CD4-positive, alpha-beta memory T cell (primary cell): ENCODE measurements around the gene SLX4IP. TPM values are rescaled to one million over a fixed set of nuclear protein-coding genes. Genes with fewer than 3 reads are reported as not detected.

ENCODE experiments used
- CTCF ChIA-PET: fragments of 350-600 bp; sonication (Branson Sonifier 250); formaldehyde crosslinking; loops from one replicate; lab custom pipeline; 2021; ENCODE audit warnings: inconsistent platforms; ENCODE audit not compliant: partially characterized antibody; lab: Charles Lee
- POLR2A ChIA-PET: fragments of 350-600 bp; sonication (Branson Sonifier 250); formaldehyde crosslinking; loops from one replicate; lab custom pipeline; 2021; ENCODE audit not compliant: partially characterized antibody; lab: Charles Lee
- DNase-seq, 5 donors: peaks; one replicate each; pipeline versions ENCODE4 v3.0.0 to v3.0.0-alpha.2; 2020 to 2022; ENCODE audit warnings: mixed read lengths in 1 of 5
- H3K27ac ChIP-seq: one replicate; pipeline ENCODE4 v1.7.0; 2013; ENCODE audit warnings: low read depth, low read length
- H3K27me3 ChIP-seq: 2 replicates; pipeline ENCODE4 v1.7.0; 2013; ENCODE audit warnings: mild to moderate bottlenecking, low read length, moderate library complexity; ENCODE audit not compliant: insufficient read depth
- H3K36me3 ChIP-seq: 2 replicates; pipeline ENCODE4 v1.7.0; 2013; ENCODE audit warnings: mild to moderate bottlenecking, low read length, moderate library complexity; ENCODE audit not compliant: insufficient read depth
- H3K4me1 ChIP-seq: 2 replicates; pipeline ENCODE4 v1.7.0; 2013; ENCODE audit warnings: mild to moderate bottlenecking, low read length, moderate library complexity; ENCODE audit not compliant: insufficient read depth
- H3K4me3 ChIP-seq, 2 donors: one replicate each; pipeline ENCODE4 v1.7.0; 2013; ENCODE audit warnings: low read length in 2 of 2, mild to moderate bottlenecking in 1 of 2
- H3K9me3 ChIP-seq, 2 donors: one replicate each; pipeline ENCODE4 v1.7.0; 2013; ENCODE audit warnings: low read length in 2 of 2, control low read depth in 1 of 2; ENCODE audit not compliant: control insufficient read depth in 1 of 2
- H3K27ac Mint-ChIP-seq, 7 donors: one replicate each; pipeline ENCODE4 v1.8.0; 2020 to 2021; ENCODE audit warnings: mixed read lengths in 7 of 7, mild to moderate bottlenecking in 6 of 7, inconsistent platforms in 3 of 7, moderate library complexity in 3 of 7
- H3K27me3 Mint-ChIP-seq, 2 donors: one replicate each; pipeline ENCODE4 v1.8.0; 2020 to 2021; ENCODE audit warnings: mixed read lengths in 2 of 2
- H3K36me3 Mint-ChIP-seq, 2 donors: one replicate each; pipeline ENCODE4 v1.8.0; 2020 to 2021; ENCODE audit warnings: mixed read lengths in 2 of 2, inconsistent platforms in 1 of 2, mild to moderate bottlenecking in 1 of 2
- H3K4me1 Mint-ChIP-seq, 4 donors: one replicate each; pipeline ENCODE4 v1.8.0; 2020 to 2021; ENCODE audit warnings: mixed read lengths in 4 of 4, mild to moderate bottlenecking in 1 of 4
- H3K4me3 Mint-ChIP-seq, 8 donors: one replicate each; pipeline ENCODE4 v1.8.0; 2020 to 2021; ENCODE audit warnings: mixed read lengths in 8 of 8, mild to moderate bottlenecking in 7 of 8, moderate library complexity in 6 of 8, inconsistent platforms in 3 of 8
- H3K9me3 Mint-ChIP-seq, 8 donors: one replicate each; pipeline ENCODE4 v1.8.0; 2020 to 2021; ENCODE audit warnings: mixed read lengths in 8 of 8, mild to moderate bottlenecking in 5 of 8, inconsistent platforms in 3 of 8, moderate library complexity in 1 of 8
- intact Hi-C: fragments of 100-400 bp; cut with micrococcal nuclease; formaldehyde crosslinking; loops from one replicate; pipeline ENCODE4 v1.15.1; 2023
- polyA plus RNA-seq, 2 donors: library from polyadenylated mRNA; unstranded; fragments of 300-500 nt; fragmentation: Illumina TruSeq; gene quantifications; one replicate each; pipeline ENCODE4 v1.2.3, GENCODE V29; 2021
- total RNA-seq, 2 experiments: library from RNA; stranded (reverse); gene quantifications; one replicate each; pipeline ENCODE4 v1.2.3, GENCODE V29; 2021

Gene SLX4IP
- total and polyA plus RNA-seq, 4 experiments from 2014 or later = 1.5 to 6.6 (median 4.0) TPM

DNA sequence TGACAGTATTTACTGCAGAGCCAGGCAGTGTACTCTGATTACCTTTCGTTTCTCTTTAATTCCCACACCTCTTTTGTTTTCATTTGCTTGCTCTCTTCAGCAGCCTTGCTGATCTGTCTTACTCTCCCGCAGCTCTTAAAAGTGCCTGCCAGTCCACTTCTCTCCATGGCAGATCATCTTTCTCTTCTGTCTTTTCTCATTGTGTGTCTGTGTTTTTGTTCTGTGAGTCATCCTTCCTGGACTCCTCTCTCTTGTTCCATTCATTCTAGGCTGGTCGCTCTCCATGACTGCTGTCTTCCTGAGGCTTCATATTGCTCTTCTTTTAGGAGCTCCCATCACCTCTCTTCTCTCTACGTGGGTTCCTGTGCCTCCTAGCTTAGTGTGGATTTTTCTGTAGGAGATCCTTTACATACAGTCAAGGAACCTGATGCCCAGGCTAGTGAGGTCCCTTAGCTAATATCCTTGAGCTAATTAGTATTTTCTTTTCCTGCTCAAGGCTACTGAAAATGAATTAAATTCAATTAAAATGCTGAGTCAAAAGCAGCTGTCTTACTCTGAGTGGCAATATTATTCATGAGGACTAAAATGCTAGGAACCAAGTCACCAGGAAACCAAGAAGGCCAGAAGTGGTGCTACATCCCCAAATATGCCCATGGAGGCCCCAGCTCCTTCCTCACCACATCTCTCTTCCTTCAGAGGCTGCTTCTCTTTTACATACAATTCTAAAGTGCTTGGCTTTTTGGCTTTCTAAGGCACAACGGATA lies 86.1 kb downstream of the SLX4IP start:
- H3K36me3 ChIP-seq = no peaks in the 10 kb centered on the region
- Mint-ChIP-seq H3K27me3 (no peaks in the 10 kb centered on the region), H3K27ac (no peak overlapping the region), H3K4me1 (peaks cover 18 to 24% (median 20%) of the 10 kb centered on the region in 4 donors), H3K36me3 (peaks cover 1 to 12% of the 10 kb centered on the region in 2 donors), H3K9me3 (no peaks in the 10 kb centered on the region), H3K4me3 (no peak overlapping the region)
- H3K27me3 ChIP-seq = no peaks in the 10 kb centered on the region
- no peak for DNase-seq
- no peaks in the 10 kb centered on the region for H3K4me1 ChIP-seq
- no peak overlapping the region for H3K27ac ChIP-seq
- CTCF ChIA-PET = interaction anchor here (1.2 to 3.2 kb wide), 3 partner anchors 15 to 87 kb away, joined by 3 to 11 read pairs (median 3); partner anchors contain the start of gene SLX4IP
- no peak overlapping the region for H3K4me3 ChIP-seq
- POLR2A ChIA-PET = no interaction called here
- intact Hi-C loops = no loop called here
- H3K9me3 ChIP-seq = no peaks in the 10 kb centered on the region

DNA sequence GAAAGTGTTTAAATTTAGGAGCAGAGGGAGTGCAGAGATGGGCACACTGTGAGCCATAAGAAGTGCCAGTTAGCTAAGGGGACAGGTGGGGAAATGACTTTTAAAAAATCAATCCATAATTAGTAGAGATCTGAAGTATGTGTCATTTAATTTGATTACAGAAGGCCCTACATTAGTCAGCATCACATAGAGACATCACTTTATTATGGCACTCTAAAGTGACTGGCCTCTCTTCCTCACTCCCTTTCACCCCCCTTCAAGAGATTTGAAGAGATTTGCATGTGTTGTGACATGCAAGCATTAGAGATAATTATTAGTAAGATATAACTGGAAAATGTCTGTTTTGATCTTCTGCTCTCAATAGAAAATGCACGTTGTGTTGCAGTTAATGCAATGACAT lies 86.7 kb downstream of the SLX4IP start:
- H3K27ac ChIP-seq = no peak overlapping the region
- ChIA-PET POLR2A (no interaction called here), CTCF (interaction anchor here (1.2 to 3.2 kb wide), 3 partner anchors 14 to 87 kb away, joined by 3 to 11 read pairs (median 3); partner anchors contain the start of gene SLX4IP)
- Mint-ChIP-seq H3K4me3 (no peak overlapping the region), H3K4me1 (peaks cover 18 to 24% (median 20%) of the 10 kb centered on the region in 4 donors), H3K27ac (no peak overlapping the region), H3K36me3 (peaks cover 1 to 12% of the 10 kb centered on the region in 2 donors), H3K9me3 (no peaks in the 10 kb centered on the region), H3K27me3 (no peaks in the 10 kb centered on the region)
- H3K4me1 ChIP-seq = no peaks in the 10 kb centered on the region
- no peaks in the 10 kb centered on the region for H3K27me3 ChIP-seq
- intact Hi-C loops = no loop called here
- no peaks in the 10 kb centered on the region for H3K9me3 ChIP-seq
- no peak for DNase-seq
- H3K36me3 ChIP-seq = no peaks in the 10 kb centered on the region
- no peak overlapping the region for H3K4me3 ChIP-seq

DNA sequence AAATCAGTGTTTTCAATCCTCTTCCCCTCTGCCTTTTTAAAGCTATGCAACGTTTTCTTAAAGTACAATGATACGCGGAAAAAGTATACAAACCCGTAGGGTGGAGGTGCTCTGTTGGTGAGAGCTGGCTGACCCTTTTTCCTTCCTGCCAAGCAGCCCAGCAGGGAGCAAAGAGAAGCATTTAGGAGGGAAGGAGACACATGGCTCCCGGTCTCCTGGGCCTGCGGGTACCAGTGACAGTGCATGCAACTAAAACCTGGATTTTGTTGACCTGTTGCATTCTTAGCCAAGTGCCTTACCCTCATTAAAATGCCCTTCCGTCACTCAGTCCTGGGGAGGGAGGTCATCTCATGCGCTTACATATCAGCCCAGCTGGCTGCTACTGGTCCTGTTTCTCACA lies 87.2 kb downstream of the SLX4IP start:
- Histone ChIP-seq H3K9me3 (no peaks in the 10 kb centered on the region), H3K4me1 (no peaks in the 10 kb centered on the region), H3K27ac (no peak overlapping the region), H3K36me3 (no peaks in the 10 kb centered on the region), H3K27me3 (no peaks in the 10 kb centered on the region), H3K4me3 (no peak overlapping the region)
- no peaks in the 10 kb centered on the region for H3K27me3 Mint-ChIP-seq
- POLR2A ChIA-PET = no interaction called here
- no peak overlapping the region for H3K4me3 Mint-ChIP-seq
- CTCF ChIA-PET = interaction anchor here (1.2 to 3.2 kb wide), 2 partner anchors 14 to 88 kb away, joined by 3 to 11 read pairs; partner anchors contain the start of gene SLX4IP
- no peak for DNase-seq
- intact Hi-C loops = no loop called here
- H3K36me3 Mint-ChIP-seq = peaks cover 1 to 12% of the 10 kb centered on the region in 2 donors
- H3K27ac Mint-ChIP-seq = no peak overlapping the region
- no peaks in the 10 kb centered on the region for H3K9me3 Mint-ChIP-seq
- peaks cover 17 to 24% (median 20%) of the 10 kb centered on the region in 4 donors for H3K4me1 Mint-ChIP-seq

- ChIA-PET CTCF (interaction anchor here (3.2 kb wide), 1 partner anchor 13 kb away, joined by 11 read pairs; no protein-coding TSS in a partner anchor), POLR2A (no interaction called here)
- no peak overlapping the region for H3K4me3 ChIP-seq
- Mint-ChIP-seq H3K4me3 (no peak overlapping the region), H3K27me3 (no peaks in the 10 kb centered on the region), H3K9me3 (no peaks in the 10 kb centered on the region), H3K27ac (no peak overlapping the region), H3K4me1 (peaks cover 17 to 24% (median 20%) of the 10 kb centered on the region in 4 donors), H3K36me3 (peaks cover 1 to 15% of the 10 kb centered on the region in 2 donors)
- no peaks in the 10 kb centered on the region for H3K9me3 ChIP-seq
- DNase-seq = no peak
- intact Hi-C loops = no loop called here
- H3K4me1 ChIP-seq = no peaks in the 10 kb centered on the region
- no peaks in the 10 kb centered on the region for H3K36me3 ChIP-seq
- H3K27ac ChIP-seq = no peak overlapping the region
- H3K27me3 ChIP-seq = no peaks in the 10 kb centered on the region
Measured at GRCh38 chr20:10523443-10523842, 88.3 kb downstream of the SLX4IP start.

GRCh38 chr20:10524034-10524476 lies 89.0 kb downstream of the SLX4IP start:
- no peak overlapping the region for H3K4me3 Mint-ChIP-seq
- no peaks in the 10 kb centered on the region for H3K9me3 Mint-ChIP-seq
- CTCF ChIA-PET = interaction anchor here (1.1 to 3.2 kb wide), 2 partner anchors 8 to 12 kb away, joined by 4 to 11 read pairs; no protein-coding TSS in a partner anchor
- no peaks in the 10 kb centered on the region for H3K36me3 ChIP-seq
- H3K4me3 ChIP-seq = no peak overlapping the region
- H3K36me3 Mint-ChIP-seq = peaks cover 1 to 15% of the 10 kb centered on the region in 2 donors
- H3K9me3 ChIP-seq = no peaks in the 10 kb centered on the region
- no peaks in the 10 kb centered on the region for H3K4me1 ChIP-seq
- peaks cover 16 to 23% (median 19%) of the 10 kb centered on the region in 4 donors for H3K4me1 Mint-ChIP-seq
- no peaks in the 10 kb centered on the region for H3K27me3 ChIP-seq
- no peak for DNase-seq
- POLR2A ChIA-PET = no interaction called here
- no peaks in the 10 kb centered on the region for H3K27me3 Mint-ChIP-seq
- intact Hi-C loops = no loop called here
- H3K27ac ChIP-seq = no peak overlapping the region
- no peak overlapping the region for H3K27ac Mint-ChIP-seq

GRCh38 chr20:10524643-10525042 lies 89.5 kb downstream of the SLX4IP start:
- ChIA-PET CTCF (interaction anchor here (1.1 kb wide), 1 partner anchor 8 kb away, joined by 4 read pairs; no protein-coding TSS in a partner anchor), POLR2A (no interaction called here)
- Histone ChIP-seq H3K4me3 (no peak overlapping the region), H3K4me1 (no peaks in the 10 kb centered on the region), H3K9me3 (no peaks in the 10 kb centered on the region), H3K27me3 (no peaks in the 10 kb centered on the region), H3K36me3 (no peaks in the 10 kb centered on the region), H3K27ac (no peak overlapping the region)
- no peak for DNase-seq
- no peak overlapping the region for H3K4me3 Mint-ChIP-seq
- no peaks in the 10 kb centered on the region for H3K9me3 Mint-ChIP-seq
- peaks cover 1 to 11% of the 10 kb centered on the region in 2 donors for H3K36me3 Mint-ChIP-seq
- no peaks in the 10 kb centered on the region for H3K27me3 Mint-ChIP-seq
- intact Hi-C loops = no loop called here
- H3K27ac Mint-ChIP-seq = no peak overlapping the region
- H3K4me1 Mint-ChIP-seq = peaks cover 12 to 17% (median 13%) of the 10 kb centered on the region in 4 donors

- H3K36me3 ChIP-seq = no peaks in the 10 kb centered on the region
- no peak overlapping the region for H3K27ac ChIP-seq
- no peaks in the 10 kb centered on the region for H3K27me3 Mint-ChIP-seq
- intact Hi-C loops = no loop called here
- H3K4me1 ChIP-seq = no peaks in the 10 kb centered on the region
- no peaks in the 10 kb centered on the region for H3K27me3 ChIP-seq
- H3K9me3 ChIP-seq = no peaks in the 10 kb centered on the region
- no peak for DNase-seq
- POLR2A ChIA-PET = no interaction called here
- H3K4me3 Mint-ChIP-seq = no peak overlapping the region
- no peaks in the 10 kb centered on the region for H3K9me3 Mint-ChIP-seq
- no peak overlapping the region for H3K27ac Mint-ChIP-seq
- H3K4me3 ChIP-seq = no peak overlapping the region
- H3K4me1 Mint-ChIP-seq = peaks cover 0 to 7% (median 4%) of the 10 kb centered on the region in 4 donors
- H3K36me3 Mint-ChIP-seq = peaks cover 1 to 18% of the 10 kb centered on the region in 2 donors
- CTCF ChIA-PET = interaction anchor here (1.0 to 1.2 kb wide), 2 partner anchors 13 to 101 kb away, joined by 3 to 4 read pairs; no protein-coding TSS in a partner anchor
Measured at GRCh38 chr20:10527781-10528180, 92.7 kb downstream of the SLX4IP start.
